Stimulated activated CD8-positive, alpha-beta memory T cell treated with anti-CD3 and anti-CD28 coated beads, Interleukin-2, amount 100 ng/mL, for 48 hours (primary cell): ENCODE results near the gene VANGL1.

Source experiments
- DNase-seq, 2 donors: peaks; one replicate each; pipeline ENCODE4 v3.0.0-alpha.2; 2020; ENCODE audit warnings: low read depth in 2 of 2

VANGL1 gene

DNA sequence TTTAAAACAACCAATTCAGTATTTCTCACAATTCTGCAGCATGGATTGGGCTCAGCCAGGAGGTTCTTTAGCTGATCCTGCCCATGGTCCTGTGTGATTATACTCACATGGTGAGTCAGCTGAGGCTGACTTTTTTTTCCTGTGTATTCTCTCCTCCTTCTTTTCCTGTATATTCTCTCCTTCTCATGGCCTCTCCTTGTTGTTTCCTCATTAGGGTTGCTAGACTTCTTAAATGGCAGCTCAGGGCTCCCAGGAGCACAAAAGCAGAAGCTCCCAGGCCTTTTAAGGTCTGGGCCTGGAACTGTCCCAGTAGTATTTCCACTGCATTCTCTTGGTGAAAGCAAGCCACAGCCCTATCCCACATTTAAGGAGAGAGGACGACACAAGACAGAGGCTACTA lies 26.8 kb downstream of the VANGL1 start:
- DNase-seq = no peak

- DNase-seq = no peak
Measured at GRCh38 chr1:115669002-115669673, 27.4 kb downstream of the VANGL1 start.

- DNase-seq = no peak
Measured at GRCh38 chr1:115669886-115670285, 28.1 kb downstream of the VANGL1 start.

GRCh38 chr1:115670476-115671175 lies 28.9 kb downstream of the VANGL1 start:
- DNase-seq = no peak

- no peak for DNase-seq
Measured at GRCh38 chr1:115671176-115671934, 29.6 kb downstream of the VANGL1 start.

- no peak for DNase-seq
Measured at GRCh38 chr1:115672224-115673009, 30.6 kb downstream of the VANGL1 start.

- DNase-seq = no peak
Measured at GRCh38 chr1:115676498-115677181, 34.9 kb downstream of the VANGL1 start.

GRCh38 chr1:115677182-115677555 lies 35.4 kb downstream of the VANGL1 start:
- DNase-seq = no peak

GRCh38 chr1:115677565-115677964 lies 35.8 kb downstream of the VANGL1 start:
- DNase-seq = no peak

GRCh38 chr1:115678141-115678540 lies 36.4 kb downstream of the VANGL1 start:
- DNase-seq = no peak

GRCh38 chr1:115679141-115679611 lies 37.4 kb downstream of the VANGL1 start:
- no peak for DNase-seq

DNA sequence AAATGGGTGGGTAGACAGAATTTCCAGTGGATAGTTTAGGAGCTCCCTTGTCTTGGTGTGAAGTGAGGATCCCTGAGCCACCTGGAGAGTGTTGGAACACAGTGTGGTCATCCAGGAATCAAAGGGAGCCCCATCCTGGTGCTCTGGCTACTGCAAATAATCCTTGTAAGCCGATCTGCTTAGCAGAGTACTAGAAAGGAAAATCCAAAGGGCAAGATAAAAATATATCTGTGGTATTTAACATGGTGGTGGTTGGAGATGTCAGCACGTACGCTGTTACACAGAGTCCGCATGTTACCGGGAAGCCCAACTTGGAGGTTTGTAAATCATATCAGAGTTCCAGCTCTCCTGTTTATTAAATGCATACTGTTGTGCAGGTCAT lies 39.0 kb downstream of the VANGL1 start:
- no peak for DNase-seq

DNA sequence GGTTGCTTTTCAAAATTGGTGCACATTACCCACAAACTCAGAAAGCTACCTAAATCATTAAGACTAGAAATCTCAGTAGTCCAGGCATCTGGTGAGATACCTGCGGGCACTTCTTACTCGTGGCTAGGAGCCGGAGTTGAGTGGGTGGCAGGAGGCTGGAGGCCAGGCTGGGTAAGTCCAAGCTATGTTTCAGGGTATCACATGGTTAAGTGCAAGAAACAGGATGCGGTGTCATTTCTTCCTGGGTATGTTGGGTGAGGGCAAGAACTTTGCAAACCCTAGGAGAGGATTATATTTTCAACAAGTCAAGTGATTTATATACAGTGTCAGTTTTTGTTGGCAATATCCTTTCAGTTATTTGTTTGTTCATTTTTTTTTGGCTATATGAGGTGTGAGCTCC lies 41.0 kb downstream of the VANGL1 start:
- no peak for DNase-seq

DNA sequence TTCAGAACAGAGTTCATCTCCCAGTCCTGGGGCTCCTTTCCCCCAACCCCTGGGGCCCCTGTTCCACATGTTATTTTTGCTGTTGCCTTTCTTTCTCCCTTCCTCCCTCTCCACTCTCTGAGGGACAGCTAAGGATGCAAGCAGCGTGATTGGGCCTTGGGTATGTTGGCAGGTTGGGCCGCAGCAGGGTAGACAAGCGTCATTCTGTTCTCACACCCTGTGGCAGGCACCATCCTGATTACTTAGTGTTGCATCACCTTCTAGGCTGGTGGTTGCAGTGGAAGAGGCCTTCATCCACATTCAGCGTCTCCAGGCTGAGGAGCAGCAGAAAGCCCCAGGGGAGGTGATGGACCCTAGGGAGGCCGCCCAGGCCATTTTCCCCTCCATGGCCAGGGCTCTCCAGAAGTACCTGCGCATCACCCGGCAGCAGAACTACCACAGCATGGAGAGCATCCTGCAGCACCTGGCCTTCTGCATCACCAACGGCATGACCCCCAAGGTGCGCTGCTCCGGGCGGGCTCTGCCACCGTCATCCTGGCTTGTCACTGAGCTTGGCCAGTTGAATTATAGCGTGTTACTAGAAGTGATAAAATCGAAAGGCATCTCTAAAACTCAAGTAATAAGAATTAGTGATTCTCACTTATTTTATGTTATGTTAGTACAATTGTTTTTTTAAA lies 43.4 kb downstream of the VANGL1 start:
- DNase-seq = no peak

DNA sequence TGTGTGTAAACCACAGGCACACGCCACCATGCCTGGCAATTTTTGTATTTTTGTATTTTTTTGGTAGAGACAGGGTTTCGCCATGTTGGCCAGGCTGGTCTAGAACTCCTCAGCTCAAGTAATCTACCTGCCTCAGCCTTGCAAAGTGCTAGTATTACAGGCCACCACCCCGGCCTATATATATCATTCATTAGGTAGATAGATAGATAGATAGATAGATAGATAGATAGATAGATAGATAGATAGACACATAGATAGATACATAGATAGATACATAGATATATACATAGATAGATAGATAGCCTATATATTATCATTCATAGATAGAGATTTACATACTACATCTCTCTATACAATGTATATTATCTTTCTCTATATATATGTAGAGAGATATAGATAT lies 46.0 kb downstream of the VANGL1 start:
- no peak for DNase-seq

DNA sequence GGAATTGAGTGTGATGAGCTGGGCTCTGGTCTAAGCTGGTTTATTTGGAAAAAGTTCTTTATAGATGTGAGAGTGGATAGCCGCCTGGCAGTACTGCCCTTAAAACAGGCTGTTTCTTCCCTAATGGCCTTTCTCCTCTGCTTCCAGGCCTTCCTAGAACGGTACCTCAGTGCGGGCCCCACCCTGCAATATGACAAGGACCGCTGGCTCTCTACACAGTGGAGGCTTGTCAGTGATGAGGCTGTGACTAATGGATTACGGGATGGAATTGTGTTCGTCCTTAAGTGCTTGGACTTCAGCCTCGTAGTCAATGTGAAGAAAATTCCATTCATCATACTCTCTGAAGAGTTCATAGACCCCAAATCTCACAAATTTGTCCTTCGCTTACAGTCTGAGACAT lies 49.2 kb downstream of the VANGL1 start:
- DNase-seq = no peak

DNA sequence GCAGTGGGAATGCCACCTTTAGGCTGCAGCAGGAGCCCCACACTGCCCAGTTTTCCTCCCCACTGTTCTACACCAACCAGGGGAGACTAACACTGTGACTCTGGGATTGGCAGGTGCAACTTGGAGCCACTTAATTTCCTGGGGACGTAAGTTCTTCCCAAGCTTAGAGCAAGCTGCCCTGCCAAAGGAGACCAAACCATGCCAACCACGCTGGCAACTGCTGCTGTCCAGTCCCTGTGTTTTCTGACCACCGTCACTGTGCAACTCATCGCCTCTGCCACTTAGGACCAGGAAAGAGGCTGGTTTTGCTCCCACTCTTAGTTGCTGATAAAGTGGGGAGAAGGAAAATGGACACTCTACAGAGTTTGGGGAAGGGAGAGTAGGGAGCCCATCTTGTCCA lies 50.5 kb downstream of the VANGL1 start:
- DNase-seq = no peak

DNA sequence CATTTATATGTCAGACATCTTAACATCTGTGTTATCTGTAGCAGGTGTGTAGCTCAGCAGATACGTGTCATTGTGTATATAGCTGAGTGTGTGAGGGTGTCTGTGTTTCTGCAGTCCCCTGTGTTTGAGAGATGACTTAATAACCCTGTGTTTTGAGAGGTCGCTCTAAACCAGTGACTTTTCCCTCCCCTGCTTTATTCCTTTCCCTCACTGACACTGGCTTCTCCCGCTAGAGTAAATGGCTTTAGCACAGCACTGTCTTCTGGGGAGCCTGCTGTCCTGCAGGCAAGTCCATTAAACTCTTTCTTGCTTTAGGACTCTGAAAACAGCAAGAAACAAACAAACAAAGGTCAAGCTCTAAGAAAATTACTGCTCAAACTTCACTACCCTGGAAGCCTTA lies 53.0 kb downstream of the VANGL1 start:
- no peak for DNase-seq

GRCh38 chr1:115697619-115698018 lies 55.8 kb downstream of the VANGL1 start:
- no peak for DNase-seq

- no peak for DNase-seq
Measured at GRCh38 chr1:115701090-115701489, 59.3 kb downstream of the VANGL1 start.

DNA sequence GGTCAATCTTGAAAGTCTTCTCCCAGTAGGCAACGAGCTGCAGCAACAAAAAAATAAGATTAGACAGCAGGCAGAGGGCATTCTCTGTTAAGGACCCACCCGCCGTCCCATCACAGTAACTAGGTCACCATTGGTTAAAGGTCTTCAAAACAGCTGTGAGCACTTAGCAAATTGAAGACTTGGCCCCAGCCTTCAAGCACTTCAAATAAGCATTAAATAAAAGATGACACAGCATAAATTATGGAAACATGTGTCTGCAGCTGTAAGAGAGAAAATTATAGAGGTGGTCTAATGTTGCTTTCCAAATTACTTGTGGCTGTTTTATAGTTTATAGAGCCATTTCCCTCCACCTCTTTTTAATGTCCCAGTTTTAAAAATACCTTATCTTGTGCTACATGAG lies 61.2 kb downstream of the VANGL1 start:
- DNase-seq = no peak
